Trophoblast cell (in vitro differentiated cells and primary cell): ENCODE data around the gene C14orf180.

ENCODE experiments used
- DNase-seq, 2 donors: peaks; one replicate each; pipeline ENCODE4 v3.0.0-alpha.2; 2016
- H2AFZ ChIP-seq: 2 replicates; pipeline ENCODE4 v1.6.1; 2013; ENCODE audit warnings: low read length, moderate library complexity, mild to moderate bottlenecking; ENCODE audit not compliant: insufficient read depth, poor library complexity
- H2AK5ac ChIP-seq: 2 replicates; pipeline ENCODE4 v1.6.1; 2013; ENCODE audit warnings: mild to moderate bottlenecking, low read length
- H2BK120ac ChIP-seq: 2 replicates; pipeline ENCODE4 v1.6.1; 2013; ENCODE audit warnings: low read length, mild to moderate bottlenecking, moderate library complexity; ENCODE audit not compliant: insufficient read depth, poor library complexity
- H2BK12ac ChIP-seq: 2 replicates; pipeline ENCODE4 v1.6.1; 2013; ENCODE audit warnings: mild to moderate bottlenecking, low read length, moderate library complexity
- H2BK5ac ChIP-seq: 2 replicates; pipeline ENCODE4 v1.6.1; 2013; ENCODE audit warnings: low read length, low read depth, moderate library complexity, mild to moderate bottlenecking; ENCODE audit not compliant: poor library complexity
- H3K14ac ChIP-seq: 2 replicates; pipeline ENCODE4 v1.6.1; 2013; ENCODE audit warnings: mild to moderate bottlenecking, low read length
- H3K18ac ChIP-seq: 2 replicates; pipeline ENCODE4 v1.6.1; 2013; ENCODE audit warnings: mild to moderate bottlenecking, low read length
- H3K23ac ChIP-seq: 2 replicates; pipeline ENCODE4 v1.6.1; 2013; ENCODE audit warnings: low read length
- H3K27ac ChIP-seq: 2 replicates; pipeline ENCODE4 v1.5.1; 2013; ENCODE audit warnings: low read depth, mild to moderate bottlenecking, inconsistent platforms, low read length, moderate library complexity
- H3K27me3 ChIP-seq: 2 replicates; pipeline ENCODE4 v1.6.1; 2013; ENCODE audit warnings: inconsistent platforms, mild to moderate bottlenecking, low read length, moderate library complexity; ENCODE audit not compliant: insufficient read depth
- H3K36me3 ChIP-seq, 2 experiments: 1 replicate in 1 of 2; 2 replicates in 1 of 2; pipeline ENCODE4 v1.6.1; 2013; ENCODE audit warnings: low read length in 2 of 2, mild to moderate bottlenecking in 2 of 2, moderate library complexity in 1 of 2; ENCODE audit not compliant: insufficient read depth in 2 of 2, control insufficient read depth in 1 of 2
- H3K4ac ChIP-seq: 2 replicates; pipeline ENCODE4 v1.6.1; 2013; ENCODE audit warnings: low read depth, mild to moderate bottlenecking, low read length, moderate library complexity
- H3K4me1 ChIP-seq, 2 experiments: 1 replicate in 1 of 2; 2 replicates in 1 of 2; pipeline ENCODE4 v1.6.1; 2013; ENCODE audit warnings: low read length in 2 of 2, mild to moderate bottlenecking in 2 of 2, moderate library complexity in 1 of 2; ENCODE audit not compliant: insufficient read depth in 2 of 2, control insufficient read depth in 1 of 2
- H3K4me2 ChIP-seq: 2 replicates; pipeline ENCODE4 v1.6.1; 2013; ENCODE audit warnings: inconsistent platforms, mild to moderate bottlenecking, low read length, moderate library complexity
- H3K4me3 ChIP-seq: 2 replicates; pipeline ENCODE4 v1.5.1; 2013; ENCODE audit warnings: mild to moderate bottlenecking, low read depth, low read length, inconsistent platforms
- H3K79me1 ChIP-seq: one replicate; pipeline ENCODE4 v1.6.1; 2013; ENCODE audit warnings: low read length
- H3K79me2 ChIP-seq: 2 replicates; pipeline ENCODE4 v1.6.1; 2013; ENCODE audit warnings: low read length, mild to moderate bottlenecking; ENCODE audit not compliant: control insufficient read depth, insufficient read depth, poor library complexity
- H3K9ac ChIP-seq: 2 replicates; pipeline ENCODE4 v1.6.1; 2013; ENCODE audit warnings: mild to moderate bottlenecking, low read length
- H3K9me3 ChIP-seq: 2 replicates; pipeline ENCODE4 v1.6.1; 2013; ENCODE audit warnings: low read depth, mild to moderate bottlenecking, control low read depth, inconsistent platforms, low read length; ENCODE audit not compliant: insufficient read depth
- H4K12ac ChIP-seq: 2 replicates; pipeline ENCODE4 v1.6.1; 2013; ENCODE audit warnings: low read depth, mild to moderate bottlenecking, low read length, moderate library complexity
- H4K8ac ChIP-seq: 2 replicates; pipeline ENCODE4 v1.6.1; 2013; ENCODE audit warnings: low read depth, mild to moderate bottlenecking, low read length, moderate library complexity
- H4K91ac ChIP-seq: one replicate; pipeline ENCODE4 v1.6.1; 2013; ENCODE audit warnings: low read depth, mild to moderate bottlenecking, low read length, moderate library complexity
- WGBS: extraction: QIAGEN DNeasy Blood & Tissue Kit; methylation state at CpG from one replicate; pipeline ENCODE4 v1.1.7; 2013; ENCODE audit warnings: missing lambda C conversion rate; ENCODE audit not compliant: insufficient read length, insufficient coverage; ENCODE audit errors: extremely low coverage; 5-methylcytosine and 5-hydroxymethylcytosine counted together

Gene C14orf180

DNA sequence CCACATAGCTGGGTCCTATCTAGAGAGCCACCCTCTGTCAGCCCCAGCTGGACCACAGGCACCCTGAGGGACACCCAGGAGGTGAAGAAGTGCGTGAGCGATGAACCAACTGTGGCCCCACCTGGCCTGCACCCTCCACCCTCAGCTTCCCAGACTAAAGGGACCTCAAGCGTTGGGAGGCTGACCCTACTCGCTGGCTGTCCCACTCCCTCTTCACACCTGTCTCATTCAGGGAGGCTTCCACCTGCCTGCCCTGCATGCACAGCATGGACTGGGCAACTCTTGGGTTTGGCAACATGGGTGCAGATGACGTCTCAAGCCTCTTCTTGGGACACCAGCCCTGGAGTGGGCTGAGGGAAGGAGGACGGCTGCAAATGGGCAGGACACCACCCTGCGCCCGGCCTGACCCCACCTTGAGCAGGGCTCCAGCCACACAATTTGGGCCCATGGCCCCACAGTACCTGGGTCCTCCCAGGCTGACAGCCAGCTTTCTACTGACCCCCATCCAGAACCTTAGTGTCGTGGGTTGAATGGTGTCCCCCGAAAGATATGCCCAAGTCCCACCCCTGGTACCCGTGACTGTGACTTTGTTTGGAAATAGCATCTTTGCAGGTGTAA, 22.9 kb downstream of the C14orf180 start:
- no peak overlapping the region for H3K27ac ChIP-seq
- DNase-seq, result no peak
- no peak overlapping the region for H2BK5ac ChIP-seq
- H3K23ac ChIP-seq, result no peak overlapping the region
- no peaks in the 10 kb centered on the region for H3K79me1 ChIP-seq
- H3K4me1 ChIP-seq, result peaks cover 0 to 3% of the 10 kb centered on the region in 2 experiments
- no peak overlapping the region for H3K18ac ChIP-seq
- H3K9ac ChIP-seq, result no peak overlapping the region
- H2AFZ ChIP-seq, result no peak overlapping the region
- H3K14ac ChIP-seq, result no peak overlapping the region
- no peak overlapping the region for H4K12ac ChIP-seq
- no peaks in the 10 kb centered on the region for H3K79me2 ChIP-seq
- H3K36me3 ChIP-seq, result no peaks in the 10 kb centered on the region
- H3K9me3 ChIP-seq, result peaks cover under 1% of the 10 kb centered on the region
- H3K4ac ChIP-seq, result no peak overlapping the region
- no peak overlapping the region for H4K91ac ChIP-seq
- WGBS, result no CpG with 5 or more reads among the region's 11 CpGs
- no peak overlapping the region for H2BK12ac ChIP-seq
- H2BK120ac ChIP-seq, result no peak overlapping the region
- no peak overlapping the region for H3K4me2 ChIP-seq
- no peak overlapping the region for H4K8ac ChIP-seq
- no peak overlapping the region for H3K4me3 ChIP-seq
- peaks cover 17% of the 10 kb centered on the region for H3K27me3 ChIP-seq
- no peak overlapping the region for H2AK5ac ChIP-seq

- Histone ChIP-seq H3K9me3 (peaks cover 2% of the 10 kb centered on the region), H4K91ac (no peak overlapping the region), H3K18ac (no peak overlapping the region), H2AFZ (no peak overlapping the region), H3K27ac (no peak overlapping the region), H3K27me3 (peaks cover 17% of the 10 kb centered on the region), H3K14ac (no peak overlapping the region), H3K4me3 (no peak overlapping the region), H2BK12ac (no peak overlapping the region), H3K4me1 (peaks cover 0 to 3% of the 10 kb centered on the region in 2 experiments), H3K9ac (no peak overlapping the region), H3K4me2 (no peak overlapping the region), H3K79me2 (no peaks in the 10 kb centered on the region), H2AK5ac (no peak overlapping the region), H3K23ac (no peak overlapping the region), H4K12ac (no peak overlapping the region), H2BK5ac (no peak overlapping the region), H2BK120ac (no peak overlapping the region), H3K4ac (no peak overlapping the region), H4K8ac (no peak overlapping the region), H3K79me1 (no peaks in the 10 kb centered on the region), H3K36me3 (no peaks in the 10 kb centered on the region)
- DNase-seq, result no peak
- WGBS, result no CpG with 5 or more reads among the region's 7 CpGs
Measured at GRCh38 chr14:104602933-104603325, 23.4 kb downstream of the C14orf180 start.

- WGBS, result no CpG with 5 or more reads among the region's 32 CpGs
- no peaks in the 10 kb centered on the region for H3K79me2 ChIP-seq
- H3K4me2 ChIP-seq, result no peak overlapping the region
- no peak overlapping the region for H2AFZ ChIP-seq
- H4K12ac ChIP-seq, result no peak overlapping the region
- H3K18ac ChIP-seq, result no peak overlapping the region
- no peak overlapping the region for H2BK12ac ChIP-seq
- no peak overlapping the region for H3K23ac ChIP-seq
- H4K91ac ChIP-seq, result no peak overlapping the region
- no peak overlapping the region for H3K27ac ChIP-seq
- no peak overlapping the region for H2BK5ac ChIP-seq
- H3K4me1 ChIP-seq, result peaks cover 0 to 3% of the 10 kb centered on the region in 2 experiments
- no peak overlapping the region for H3K9ac ChIP-seq
- no peaks in the 10 kb centered on the region for H3K36me3 ChIP-seq
- H3K14ac ChIP-seq, result no peak overlapping the region
- no peak overlapping the region for H4K8ac ChIP-seq
- no peak overlapping the region for H3K4ac ChIP-seq
- no peak overlapping the region for H3K4me3 ChIP-seq
- H3K79me1 ChIP-seq, result no peaks in the 10 kb centered on the region
- peaks cover 4% of the 10 kb centered on the region for H3K9me3 ChIP-seq
- no peak for DNase-seq
- no peak overlapping the region for H2BK120ac ChIP-seq
- no peak overlapping the region for H2AK5ac ChIP-seq
- H3K27me3 ChIP-seq, result peaks cover 17% of the 10 kb centered on the region
Measured at GRCh38 chr14:104603711-104604401, 24.3 kb downstream of the C14orf180 start.

- Histone ChIP-seq H3K4me2 (peak within 1 kb of the TSS; percentile 51), H2BK5ac (no peak within 1 kb of the TSS), H3K14ac (no peak within 1 kb of the TSS), H2BK12ac (no peak within 1 kb of the TSS), H3K27me3 (peaks cover 17% of the 10 kb centered on the region), H3K23ac (no peak within 1 kb of the TSS), H3K9ac (no peak within 1 kb of the TSS), H2BK120ac (no peak within 1 kb of the TSS), H3K27ac (no peak within 1 kb of the TSS), H4K8ac (no peak within 1 kb of the TSS), H3K4me1 (peaks cover 0 to 3% of the 10 kb centered on the region in 2 experiments), H3K4me3 (no peak within 1 kb of the TSS), H3K79me2 (no peaks in the 10 kb centered on the region), H4K12ac (no peak within 1 kb of the TSS), H3K18ac (no peak within 1 kb of the TSS), H3K4ac (no peak within 1 kb of the TSS), H2AFZ (no peak within 1 kb of the TSS), H4K91ac (no peak within 1 kb of the TSS), H2AK5ac (no peak within 1 kb of the TSS), H3K9me3 (peaks cover 5% of the 10 kb centered on the region), H3K36me3 (no peaks in the 10 kb centered on the region), H3K79me1 (no peaks in the 10 kb centered on the region)
- DNase-seq, result peak in 1 of 2 donors; percentile 70
- WGBS, result no CpG with 5 or more reads among the region's 91 CpGs
Measured at GRCh38 chr14:104604458-104605449, 25.2 kb downstream of the C14orf180 start, which contains the start of gene TMEM179. Gene TMEM179, minus strand, starts transcription at chr14:104604772. Its CDS starts 31 bp downstream, at chr14:104604741.
